Esophagus squamous epithelium (tissue), 4 donors: ENCODE measurements around the gene ARHGAP40.

Experiments used
- CTCF ChIP-seq, 6 experiments: fragments of 450-650 bp in 4 of 6; fragments of 200-600 bp in 2 of 6; sonication (generic) in 2 of 6; IDR thresholded peaks; one replicate each; pipeline ENCODE4 v1.5.1; 2016 to 2019; ENCODE audit warnings: antibody characterized with exemption in 6 of 6, mild to moderate bottlenecking in 4 of 6, moderate library complexity in 4 of 6
- POLR2A ChIP-seq, 4 donors: fragments of 450-650 bp; IDR thresholded peaks; one replicate each; pipeline ENCODE4 v1.6.1; 2017; ENCODE audit warnings: antibody characterized with exemption in 4 of 4, mild to moderate bottlenecking in 4 of 4, moderate library complexity in 3 of 4

- no peak for TF ChIP-seq CTCF (IDR thresholded peaks at IDR 0.05)
- no peak for TF ChIP-seq POLR2A (IDR thresholded peaks at IDR 0.05)
Observed at GRCh38 chr20:38685853-38686473, 84.4 kb downstream of the ARHGAP40 start.
